ENCODE results near the gene SLCO4C1.

The SLCO4C1 gene

DNA sequence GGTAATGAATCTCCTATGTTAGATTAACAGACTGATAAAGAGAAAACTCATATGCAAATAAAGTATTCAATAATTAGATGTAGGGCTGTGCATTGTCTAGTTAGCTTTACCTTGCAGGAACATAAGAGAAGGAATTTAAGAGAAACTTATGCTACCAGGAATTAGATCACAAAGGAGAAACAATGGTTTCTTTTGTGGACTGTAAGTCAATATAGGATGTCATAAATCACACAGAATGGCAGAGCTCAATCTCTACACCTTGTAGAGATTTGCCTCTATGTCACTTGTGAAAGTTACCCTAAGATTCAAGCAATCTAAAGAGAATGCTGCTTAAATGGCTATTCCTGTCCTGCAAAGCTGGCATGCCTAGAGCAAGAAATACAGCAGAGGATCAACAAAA lies 26.0 kb downstream of the SLCO4C1 start:
- DNase-seq (ENCODE audit: low spot score), result no peak

GRCh38 chr5:102262688-102263087 lies 33.4 kb downstream of the SLCO4C1 start:
- DNase-seq (ENCODE audit: low spot score), result no peak

GRCh38 chr5:102249381-102249780 lies 46.7 kb downstream of the SLCO4C1 start:
- no peak for DNase-seq (ENCODE audit: low spot score)

DNA sequence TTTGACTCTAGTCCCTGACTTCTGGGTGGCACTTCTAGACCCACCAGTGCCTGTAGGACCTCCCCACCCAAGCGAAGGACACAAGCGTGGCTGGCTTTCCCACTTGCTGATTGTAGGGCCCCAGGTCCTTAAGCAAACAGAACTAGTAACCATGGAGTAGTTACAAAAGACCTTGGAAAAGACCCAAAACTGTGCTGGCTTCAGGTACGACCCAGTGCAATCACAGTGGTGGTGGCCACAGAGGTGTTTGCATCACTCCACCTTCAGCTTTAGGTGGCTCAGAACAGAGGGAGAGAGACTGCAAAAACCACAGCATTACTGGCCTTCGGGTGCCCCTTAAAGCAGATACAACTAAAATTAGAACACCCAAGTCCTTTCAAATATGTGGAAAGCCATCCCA lies 52.9 kb downstream of the SLCO4C1 start:
- no peak for DNase-seq (ENCODE audit: low spot score)

DNA sequence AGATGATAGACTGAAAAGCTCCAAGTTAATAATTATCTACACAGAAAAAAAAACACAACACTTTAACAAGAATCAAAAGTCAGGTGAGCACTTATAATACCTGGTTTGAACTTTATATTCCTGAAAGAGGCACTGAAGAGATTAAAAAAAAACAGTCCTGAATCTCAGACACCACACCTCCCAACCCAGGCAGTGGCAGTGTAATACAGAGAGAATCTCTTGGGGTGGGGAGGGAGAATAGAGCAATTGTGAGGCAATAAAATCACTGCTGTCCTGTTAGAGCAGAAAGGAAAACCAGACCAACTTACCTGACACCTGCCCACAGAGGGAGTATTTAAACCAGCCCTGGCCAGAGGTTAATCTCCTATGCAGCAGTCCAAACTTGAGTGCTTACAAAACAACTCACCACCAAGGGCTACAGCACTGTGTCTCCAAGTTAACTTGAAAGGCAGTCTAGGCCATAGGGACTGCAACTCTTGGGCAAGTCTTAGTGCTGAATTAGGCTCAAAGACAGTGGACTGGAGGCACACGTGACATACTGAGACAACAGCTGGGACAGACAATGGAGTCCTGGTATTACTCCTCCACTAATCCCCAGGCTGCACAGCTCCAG lies 54.2 kb downstream of the SLCO4C1 start:
- no peak for DNase-seq (ENCODE audit: low spot score)

DNA sequence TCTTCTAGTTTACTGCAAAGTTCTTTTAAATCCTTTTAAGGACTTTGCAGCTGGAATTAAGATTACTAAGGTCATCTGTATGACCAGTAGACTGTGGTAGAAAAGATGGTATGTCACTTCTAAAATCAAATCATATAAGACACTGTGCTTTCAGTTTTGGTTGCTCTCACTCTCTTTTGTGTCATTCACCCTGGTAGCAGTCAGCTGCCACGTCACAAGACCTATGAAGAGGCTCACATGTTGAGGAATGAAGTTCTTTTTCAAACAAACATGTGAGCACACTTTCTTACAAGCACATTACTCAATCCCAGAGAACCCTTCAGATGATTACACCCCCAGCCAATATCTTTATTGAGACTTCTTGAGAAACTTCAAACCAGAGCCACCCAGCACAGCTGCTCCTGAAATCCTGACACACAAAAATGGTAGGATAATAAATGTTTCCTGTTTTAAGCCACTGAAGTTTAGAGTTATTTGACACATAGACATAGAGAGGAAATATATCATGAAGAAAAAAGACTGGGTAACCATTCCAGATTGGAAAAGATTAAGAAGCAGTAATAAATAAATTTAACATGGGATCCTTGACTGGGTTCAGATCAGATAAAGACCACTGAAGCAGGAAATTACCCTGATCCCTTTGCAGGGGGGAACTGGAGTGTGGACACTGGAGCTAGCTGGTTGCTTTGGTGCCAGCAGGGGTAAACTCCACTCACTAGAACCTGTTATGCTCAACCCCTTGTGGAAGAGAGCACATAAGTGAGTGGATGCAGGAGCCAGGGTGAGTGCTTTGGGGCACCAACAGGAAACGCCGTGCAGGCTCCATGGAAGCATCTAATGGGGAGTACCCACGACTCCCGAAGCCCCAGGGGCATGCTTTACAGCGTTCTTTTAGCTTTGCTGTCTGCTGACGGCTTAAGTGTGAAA lies 64.1 kb downstream of the SLCO4C1 start:
- DNase-seq (ENCODE audit: low spot score), result no peak

GRCh38 chr5:102229685-102230084 lies 66.4 kb downstream of the SLCO4C1 start:
- DNase-seq (ENCODE audit: low spot score), result no peak

DNA sequence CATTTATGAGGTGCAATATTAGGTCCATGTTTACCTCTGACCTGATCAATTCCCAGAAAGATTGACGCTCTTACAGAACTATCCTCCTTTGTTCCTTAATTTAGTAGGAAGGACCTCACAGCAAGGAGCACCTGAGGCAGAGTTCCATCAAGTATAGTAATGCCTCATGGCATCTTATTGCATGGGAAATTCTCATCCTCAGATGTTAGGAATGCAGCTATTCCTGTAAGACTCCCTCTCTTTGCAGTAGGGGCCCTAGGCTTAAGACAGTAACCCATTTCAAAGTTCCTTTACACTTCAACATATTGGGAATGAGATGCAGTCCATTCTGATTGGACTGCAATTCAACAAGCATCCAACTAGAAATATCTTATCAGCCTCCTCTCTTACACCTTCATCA lies 69.8 kb downstream of the SLCO4C1 start:
- no peak for DNase-seq (ENCODE audit: low spot score)

- DNase-seq (ENCODE audit: low spot score), result no peak
These were observed 72.3 kb downstream of the SLCO4C1 start for GRCh38 chr5:102223542-102224477.

DNA sequence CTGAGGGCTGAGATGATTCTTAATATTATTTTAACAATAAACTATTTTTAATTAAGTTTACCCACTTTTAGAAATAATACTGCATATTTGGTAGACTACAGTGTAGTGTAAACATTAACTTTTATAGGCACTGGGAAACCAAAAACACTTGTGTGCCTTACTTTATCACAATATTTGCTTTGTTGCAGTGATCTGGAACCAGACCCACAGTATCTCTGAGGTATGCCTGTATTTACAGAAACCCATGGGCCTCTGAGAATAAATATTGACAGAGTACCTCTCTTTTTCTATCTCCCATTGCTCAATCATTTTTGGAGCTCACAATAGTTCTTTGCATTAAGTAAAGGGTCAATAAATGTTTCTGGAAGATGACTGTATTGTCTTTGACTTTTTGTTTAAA lies 73.3 kb downstream of the SLCO4C1 start:
- no peak for DNase-seq (ENCODE audit: low spot score)

- no peak for DNase-seq (ENCODE audit: low spot score)
These were observed 74.1 kb downstream of the SLCO4C1 start for GRCh38 chr5:102221949-102222348.

DNA sequence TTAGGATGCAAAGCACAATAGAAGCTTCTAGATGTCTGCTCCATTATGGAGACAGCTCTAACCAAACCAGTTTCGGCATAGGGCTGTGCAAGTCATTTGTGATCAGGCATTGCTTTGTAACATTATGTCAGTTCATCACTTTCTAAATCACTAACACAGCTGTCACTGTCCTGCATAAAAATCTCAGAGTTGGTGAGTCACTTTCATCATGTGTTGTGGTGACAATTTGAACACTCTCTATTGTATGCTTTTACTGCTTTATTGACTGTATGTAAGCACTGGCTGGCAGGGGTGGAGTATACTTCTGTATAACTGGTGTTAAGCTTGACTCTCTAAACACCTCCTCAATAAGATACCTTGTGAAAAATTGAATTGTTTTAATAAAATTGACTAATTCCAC lies 77.9 kb downstream of the SLCO4C1 start:
- DNase-seq (ENCODE audit: low spot score), result no peak

- no peak for DNase-seq (ENCODE audit: low spot score)
These were observed 79.4 kb downstream of the SLCO4C1 start for GRCh38 chr5:102216678-102217077.

DNA sequence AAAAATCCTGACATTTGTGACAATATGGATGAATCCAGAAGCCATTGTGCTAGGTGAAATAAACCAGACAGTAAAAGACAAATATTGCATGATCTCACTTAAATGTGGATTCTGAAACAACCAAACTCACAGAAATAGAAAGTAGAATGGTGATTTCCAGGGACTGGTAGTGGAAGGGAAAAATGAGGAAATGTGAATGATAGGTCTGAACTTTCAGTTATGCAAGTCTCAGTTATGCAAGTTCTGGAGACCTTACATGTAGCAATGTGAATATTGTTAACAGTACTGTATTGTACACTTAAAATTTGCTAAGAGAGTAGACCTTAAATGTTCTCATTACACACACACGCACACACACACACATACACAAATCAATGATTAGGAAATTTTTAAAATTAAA lies 84.9 kb downstream of the SLCO4C1 start:
- no peak for DNase-seq (ENCODE audit: low spot score)

GRCh38 chr5:102200861-102201260 lies 95.2 kb downstream of the SLCO4C1 start:
- DNase-seq (ENCODE audit: low spot score), result no peak

DNA sequence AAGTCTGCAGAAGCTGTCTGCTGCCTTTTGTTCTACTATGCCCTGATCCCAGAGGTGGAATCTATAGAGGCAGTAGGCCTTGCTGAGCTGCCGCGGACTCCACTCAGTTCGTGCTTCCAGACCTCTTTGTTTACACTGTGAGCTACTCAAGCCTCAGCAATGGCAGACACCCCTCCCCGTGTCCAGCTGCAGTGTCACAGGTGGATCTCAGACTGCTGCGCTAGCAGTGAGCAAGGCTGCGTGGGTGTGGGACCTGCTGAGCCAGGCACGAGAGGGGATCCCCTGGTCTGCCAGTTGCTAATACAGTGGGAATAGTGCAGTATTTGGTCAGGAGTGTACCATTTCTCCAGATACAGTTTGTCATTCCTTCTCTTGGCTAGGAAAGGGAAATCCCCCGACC lies 99.6 kb downstream of the SLCO4C1 start:
- no peak for DNase-seq (ENCODE audit: low spot score)

Measured in ecto neural progenitor cell (in vitro differentiated cells).